SK-N-MC (cell line): ENCODE results near the gene ART4.

Source experiments
- DNase-seq: peaks from one replicate; pipeline ENCODE4 v3.0.0-alpha.2; 2011; ENCODE audit warnings: low read depth, low spot score
- H3K27ac ChIP-seq: fragments of 200-600 bp; sonication (generic); 2 replicates; pipeline ENCODE4 v1.5.1; 2016; ENCODE audit warnings: mixed run types
- H3K36me3 ChIP-seq: fragments of 200-600 bp; sonication (generic); 2 replicates; pipeline ENCODE4 v1.6.1; 2017; ENCODE audit warnings: antibody characterized with exemption, low read length, mixed read lengths; ENCODE audit not compliant: insufficient read depth
- H3K4me3 ChIP-seq: fragments of 200-600 bp; sonication (generic); 2 replicates; pipeline ENCODE4 v1.5.1; 2016
- H3K9ac ChIP-seq: fragments of 200-600 bp; sonication (generic); 2 replicates; pipeline ENCODE4 v1.8.0; 2017; ENCODE audit warnings: mixed run types, mixed read lengths; ENCODE audit not compliant: insufficient read length
- H3K9me3 ChIP-seq: fragments of 200-600 bp; sonication (generic); 2 replicates; pipeline ENCODE4 v1.6.1; 2017; ENCODE audit warnings: low read depth, mild to moderate bottlenecking, antibody characterized with exemption, low read length, moderate library complexity, mixed read lengths
- EZH2 ChIP-seq: fragments of 200-600 bp; sonication (generic); IDR thresholded peaks from one replicate; pipeline ENCODE4 v1.6.1; 2017; ENCODE audit warnings: antibody characterized with exemption
- FOXP2 ChIP-seq: optimal IDR thresholded peaks from 2 replicates; pipeline ENCODE3; 2011; ENCODE audit warnings: mild to moderate bottlenecking, moderate library complexity; ENCODE audit not compliant: insufficient read depth; ENCODE audit errors: extremely low read length, control extremely low read depth
- POLR2AphosphoS5 ChIP-seq: IDR thresholded peaks from 2 replicates; pipeline ENCODE4 v1.6.1; 2012; ENCODE audit warnings: mild to moderate bottlenecking, low read depth, low read length, borderline replicate concordance

Gene ART4

DNA sequence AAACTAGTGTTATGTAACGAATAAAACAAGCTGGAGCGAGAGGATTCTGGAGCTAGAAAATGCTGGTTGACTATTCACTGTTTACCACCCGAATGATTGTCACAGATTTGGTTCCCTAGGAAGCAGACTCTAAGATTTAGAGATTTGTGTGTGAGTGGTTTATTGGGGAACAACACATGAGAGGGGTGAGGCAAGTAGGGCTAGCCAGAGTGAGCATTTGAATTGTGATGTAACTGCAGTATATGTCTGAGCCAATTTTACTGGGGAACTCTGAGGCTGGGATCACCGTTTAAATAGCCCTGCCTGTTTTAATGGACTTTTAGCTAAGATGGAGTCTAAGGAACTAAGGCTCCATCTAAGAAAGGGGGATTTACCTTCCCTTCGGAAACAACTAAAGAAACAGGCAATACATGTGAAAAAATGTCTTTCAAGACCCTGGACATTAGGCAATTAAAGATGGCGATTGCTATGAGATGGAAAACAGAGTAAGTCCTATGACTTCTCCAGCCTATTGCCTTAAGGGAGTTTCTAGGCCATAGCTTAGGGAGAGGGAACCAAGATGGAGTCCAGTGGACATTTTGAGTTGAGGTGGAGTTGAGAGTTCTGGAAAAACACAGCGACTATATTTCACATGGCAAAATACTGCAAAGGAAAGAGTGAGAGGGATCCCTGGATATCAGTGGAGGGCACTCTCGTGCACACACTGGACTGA, 36.1 kb upstream of the ART4 start:
- H3K36me3 ChIP-seq = peaks cover 3% of the 10 kb centered on the region; the same call in 1 of the 2 replicates
- H3K9ac ChIP-seq = no peak overlapping the region
- TF ChIP-seq EZH2 (no peak), POLR2AphosphoS5 (no peak), FOXP2 (no peak)
- no peak for DNase-seq
- no peak overlapping the region for H3K4me3 ChIP-seq
- H3K9me3 ChIP-seq = no peaks in the 10 kb centered on the region
- H3K27ac ChIP-seq = no peak overlapping the region

GRCh38 chr12:14878488-14878887, 35.2 kb upstream of the ART4 start:
- no peaks in the 10 kb centered on the region for H3K9me3 ChIP-seq
- TF ChIP-seq FOXP2 = no peak
- no peak for TF ChIP-seq EZH2
- no peak for TF ChIP-seq POLR2AphosphoS5
- H3K27ac ChIP-seq = no peak overlapping the region
- no peak overlapping the region for H3K9ac ChIP-seq
- H3K4me3 ChIP-seq = no peak overlapping the region
- H3K36me3 ChIP-seq = peaks cover 3% of the 10 kb centered on the region; the same call in 1 of the 2 replicates
- no peak for DNase-seq

DNA sequence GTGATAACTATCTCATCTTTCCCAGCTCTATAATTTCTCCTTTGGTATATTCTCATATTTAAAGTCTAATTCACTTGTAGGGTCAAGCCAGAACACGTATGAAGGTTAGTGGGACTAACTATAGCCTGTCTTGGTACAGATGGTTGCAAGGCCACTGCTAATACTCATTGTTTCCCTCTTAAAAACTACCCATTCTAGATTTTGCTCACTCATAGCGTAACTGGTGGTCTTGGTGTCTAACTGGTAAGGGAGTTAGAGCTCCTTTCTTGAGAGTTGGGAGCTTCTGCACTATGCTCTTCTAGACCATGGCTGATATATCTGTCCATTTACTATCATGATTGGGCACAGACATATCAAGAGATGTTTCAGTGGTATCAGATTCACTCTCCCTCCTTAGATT, 33.5 kb upstream of the ART4 start:
- TF ChIP-seq FOXP2 = no peak
- no peak for TF ChIP-seq POLR2AphosphoS5
- H3K4me3 ChIP-seq = no peak overlapping the region
- H3K27ac ChIP-seq = no peak overlapping the region

GRCh38 chr12:14874882-14875281, 31.6 kb upstream of the ART4 start:
- H3K9ac ChIP-seq = no peak overlapping the region
- no peak overlapping the region for H3K4me3 ChIP-seq
- DNase-seq = no peak
- no peaks in the 10 kb centered on the region for H3K36me3 ChIP-seq
- no peak overlapping the region for H3K27ac ChIP-seq
- H3K9me3 ChIP-seq = no peaks in the 10 kb centered on the region
- TF ChIP-seq POLR2AphosphoS5 (no peak), FOXP2 (no peak), EZH2 (no peak)

More for the DNA sequence above, 33.5 kb upstream of the ART4 start:
- H3K9me3 ChIP-seq = no peaks in the 10 kb centered on the region
- DNase-seq = no peak
- H3K36me3 ChIP-seq = peaks cover 3% of the 10 kb centered on the region; the same call in 1 of the 2 replicates
- no peak overlapping the region for H3K9ac ChIP-seq

- no peak overlapping the region for H3K9ac ChIP-seq
- H3K27ac ChIP-seq = no peak overlapping the region
- no peak overlapping the region for H3K4me3 ChIP-seq
- H3K36me3 ChIP-seq = no peaks in the 10 kb centered on the region
- H3K9me3 ChIP-seq = no peaks in the 10 kb centered on the region
- no peak for DNase-seq
- TF ChIP-seq POLR2AphosphoS5 (no peak), FOXP2 (no peak), EZH2 (no peak)
Measured at GRCh38 chr12:14873440-14874185, 30.3 kb upstream of the ART4 start.

DNA sequence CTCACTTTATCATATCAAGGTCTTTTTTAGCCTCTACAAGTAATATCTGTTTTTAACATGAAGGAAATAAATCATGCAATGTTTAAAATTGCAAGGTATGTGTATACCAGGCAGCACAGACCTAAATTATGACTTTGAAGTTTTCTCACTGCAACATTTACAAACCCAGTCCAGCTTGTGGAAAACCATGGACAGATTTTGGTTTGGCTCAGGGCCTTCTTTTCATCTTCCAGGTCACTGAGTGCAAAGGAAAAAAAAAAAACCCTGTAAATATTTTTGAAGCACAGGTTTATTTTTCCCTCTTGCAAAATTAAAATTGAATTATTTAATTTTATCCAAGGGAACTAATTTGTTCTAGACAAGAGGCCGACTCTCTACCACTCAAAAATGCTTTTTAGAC, 28.6 kb upstream of the ART4 start:
- H3K4me3 ChIP-seq = no peak overlapping the region
- no peak for TF ChIP-seq EZH2
- TF ChIP-seq POLR2AphosphoS5 = no peak
- no peak for TF ChIP-seq FOXP2
- no peak for DNase-seq

GRCh38 chr12:14871247-14871646, 27.9 kb upstream of the ART4 start:
- Histone ChIP-seq H3K36me3 (no peaks in the 10 kb centered on the region), H3K27ac (no peak overlapping the region), H3K9me3 (no peaks in the 10 kb centered on the region), H3K4me3 (no peak overlapping the region), H3K9ac (no peak overlapping the region)
- TF ChIP-seq EZH2 (no peak), FOXP2 (no peak), POLR2AphosphoS5 (no peak)
- DNase-seq = no peak

More for the DNA sequence above, 28.6 kb upstream of the ART4 start:
- Histone ChIP-seq H3K9ac (no peak overlapping the region), H3K27ac (no peak overlapping the region), H3K36me3 (no peaks in the 10 kb centered on the region), H3K9me3 (no peaks in the 10 kb centered on the region)

DNA sequence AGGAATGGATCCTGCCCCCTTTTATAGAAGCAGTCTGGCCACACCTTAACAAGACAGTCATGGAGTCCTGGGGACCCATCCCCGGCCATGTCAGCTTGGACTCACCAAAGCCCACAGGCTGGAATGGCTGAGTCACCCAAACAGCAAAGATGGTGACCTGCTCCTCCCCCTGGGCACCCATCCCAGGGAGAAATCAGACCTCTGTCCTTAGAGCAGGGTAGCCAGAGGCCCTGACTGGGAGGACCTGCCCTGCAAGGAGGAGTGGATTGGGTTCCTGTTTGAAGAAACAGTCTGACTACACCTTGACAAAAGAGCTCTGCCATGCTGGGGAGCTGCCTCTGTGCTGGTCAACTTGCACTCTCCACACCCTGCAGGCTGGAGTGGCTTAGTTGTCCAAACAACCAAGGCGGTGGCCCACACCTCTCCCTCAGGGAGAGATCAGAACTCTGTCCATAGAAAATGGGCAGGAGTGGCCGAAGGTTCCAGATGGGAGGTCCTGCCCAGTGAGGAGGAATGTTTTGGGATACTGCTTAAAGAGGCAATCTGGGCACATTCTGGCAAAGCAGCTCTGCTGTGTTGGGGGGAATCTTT, 25.7 kb upstream of the ART4 start:
- H3K9ac ChIP-seq = no peak overlapping the region
- no peaks in the 10 kb centered on the region for H3K9me3 ChIP-seq
- H3K36me3 ChIP-seq = no peaks in the 10 kb centered on the region
- no peak overlapping the region for H3K27ac ChIP-seq
- DNase-seq = no peak
- no peak for TF ChIP-seq EZH2
- TF ChIP-seq POLR2AphosphoS5 = no peak
- TF ChIP-seq FOXP2 = no peak
- no peak overlapping the region for H3K4me3 ChIP-seq
